Loucy (cell line): ENCODE measurements around the gene FXYD7.

Source experiments
- CTCF ChIP-seq: fragments of 200-600 bp; sonication (generic); conservative IDR thresholded peaks from 2 replicates; pipeline ENCODE4 v1.5.1; 2014; ENCODE audit warnings: mild to moderate bottlenecking, antibody characterized with exemption, low read length
- EZH2phosphoT487 ChIP-seq: fragments of 200-600 bp; IDR thresholded peaks from 2 replicates; pipeline ENCODE4 v1.6.1; 2018; ENCODE audit warnings: antibody characterized with exemption, mild to moderate bottlenecking, moderate library complexity, borderline replicate concordance

GRCh38 chr19:35120492-35120891 is 22.6 kb upstream of the FXYD7 start:
- TF ChIP-seq EZH2phosphoT487 (no peak), CTCF (no peak)
